ENCODE results near the gene GRK4.
"Not testable (repeated sequence)": the region's sequence is repeated elsewhere in the genome, so short reads cannot be mapped to it uniquely, and the experiment has no call there.

Gene GRK4

DNA sequence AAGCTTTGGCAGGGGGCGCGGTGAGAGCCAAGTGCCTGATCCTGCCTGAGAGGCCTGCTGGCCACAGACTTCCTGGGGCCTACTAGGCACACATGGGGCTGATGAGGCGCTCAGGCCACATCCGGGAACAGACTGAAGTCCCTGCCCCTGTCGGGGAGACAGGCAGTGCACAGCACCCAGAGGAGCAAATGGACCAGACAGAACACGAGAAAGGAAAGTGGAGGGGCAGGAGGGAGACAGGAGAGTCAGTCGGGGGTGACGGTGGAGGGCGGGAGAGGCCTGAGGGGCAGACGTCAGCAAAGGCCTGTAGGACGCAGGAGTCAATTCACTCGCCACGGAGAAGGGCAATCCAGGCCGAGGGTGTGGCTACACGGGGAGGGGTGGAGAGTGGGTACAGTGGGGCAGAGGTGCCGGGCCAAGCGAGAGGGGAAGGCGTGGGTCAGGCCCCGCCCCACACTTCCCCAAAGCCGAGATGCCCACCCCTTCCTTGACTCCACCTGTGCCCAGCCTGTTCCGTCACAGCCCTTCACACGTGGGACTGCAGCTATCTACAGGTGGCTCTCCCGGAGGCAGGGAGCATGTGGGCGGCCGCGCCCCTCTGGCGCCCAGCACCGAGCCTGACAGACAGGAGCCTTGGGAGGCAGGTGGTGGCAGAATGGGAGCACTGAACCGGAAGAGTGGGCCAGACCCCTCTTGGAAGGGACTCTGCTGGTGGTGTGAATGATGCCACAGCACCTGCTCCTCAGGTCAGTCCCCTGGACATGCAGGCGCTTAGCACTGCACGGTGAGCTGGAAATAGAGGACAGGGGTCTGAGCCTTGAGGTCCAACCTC is 20.6 kb upstream of the GRK4 start:
- no peak for DNase-seq

- no peak for DNase-seq
Observed at GRCh38 chr4:2943364-2944090, 19.8 kb upstream of the GRK4 start.

- DNase-seq, result no peak
Observed at GRCh38 chr4:2944091-2944482, 19.3 kb upstream of the GRK4 start.

- no peak for DNase-seq
Observed at GRCh38 chr4:2944586-2945526, 18.5 kb upstream of the GRK4 start.

GRCh38 chr4:2945619-2946604 is 17.5 kb upstream of the GRK4 start:
- not testable (repeated sequence) for DNase-seq

DNA sequence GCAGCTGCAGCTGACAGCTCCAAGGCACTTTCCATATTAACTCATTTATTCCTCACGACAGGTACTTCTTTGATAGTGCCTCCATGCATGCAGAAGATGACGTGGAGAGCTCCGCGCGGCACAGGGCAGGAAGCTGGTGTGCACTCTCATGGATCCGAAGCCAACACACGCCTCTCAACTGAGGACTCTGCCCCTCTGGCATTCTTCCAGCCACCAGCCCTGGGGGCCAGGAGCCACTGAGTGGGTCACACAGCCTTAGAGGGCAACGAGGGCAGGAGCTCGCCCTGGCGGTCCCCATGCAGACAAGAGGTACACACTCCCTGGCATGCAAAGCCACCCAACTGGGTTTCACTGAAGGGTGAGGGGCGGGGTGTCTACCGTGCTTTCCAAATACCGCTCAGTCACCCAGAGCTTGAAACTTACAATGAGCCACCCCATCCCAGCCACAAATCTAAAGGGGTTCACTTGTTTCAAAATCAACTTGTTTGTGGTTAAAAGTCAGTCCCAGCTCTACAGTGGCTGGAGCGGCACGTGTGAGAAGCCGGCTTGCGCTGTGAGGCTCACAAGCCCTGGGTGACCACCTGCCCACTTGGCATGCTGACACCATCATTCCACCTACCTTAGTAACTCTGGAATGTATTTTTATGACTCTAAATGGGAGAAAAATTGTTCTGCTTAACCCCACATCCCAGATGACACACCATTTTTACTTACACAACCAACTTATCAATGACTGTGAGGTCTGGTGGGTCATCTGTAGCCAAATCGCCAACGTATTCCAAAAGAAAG is 16.4 kb upstream of the GRK4 start:
- DNase-seq, result no peak

- DNase-seq, result no peak
Observed at GRCh38 chr4:2947926-2948325, 15.4 kb upstream of the GRK4 start.

- no peak for DNase-seq
Observed at GRCh38 chr4:2948895-2949781, 14.2 kb upstream of the GRK4 start.

DNA sequence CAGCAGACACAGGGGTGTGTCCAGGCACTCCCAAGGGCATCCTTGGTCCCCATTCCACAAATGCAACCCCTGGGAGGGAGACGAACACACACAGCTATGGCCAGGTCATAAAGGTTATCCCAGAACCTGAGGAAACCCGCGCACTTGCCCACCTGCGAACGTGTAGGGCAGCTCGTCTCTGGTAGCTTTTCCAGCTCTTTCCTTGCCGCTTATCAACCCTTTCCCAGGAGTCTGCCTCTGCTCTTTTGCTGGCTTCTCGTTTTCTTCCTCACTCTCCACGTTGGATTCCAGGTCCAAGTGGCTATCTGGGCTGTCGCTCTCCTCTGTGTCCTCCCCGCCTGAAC is 13.6 kb upstream of the GRK4 start:
- no peak for DNase-seq

DNA sequence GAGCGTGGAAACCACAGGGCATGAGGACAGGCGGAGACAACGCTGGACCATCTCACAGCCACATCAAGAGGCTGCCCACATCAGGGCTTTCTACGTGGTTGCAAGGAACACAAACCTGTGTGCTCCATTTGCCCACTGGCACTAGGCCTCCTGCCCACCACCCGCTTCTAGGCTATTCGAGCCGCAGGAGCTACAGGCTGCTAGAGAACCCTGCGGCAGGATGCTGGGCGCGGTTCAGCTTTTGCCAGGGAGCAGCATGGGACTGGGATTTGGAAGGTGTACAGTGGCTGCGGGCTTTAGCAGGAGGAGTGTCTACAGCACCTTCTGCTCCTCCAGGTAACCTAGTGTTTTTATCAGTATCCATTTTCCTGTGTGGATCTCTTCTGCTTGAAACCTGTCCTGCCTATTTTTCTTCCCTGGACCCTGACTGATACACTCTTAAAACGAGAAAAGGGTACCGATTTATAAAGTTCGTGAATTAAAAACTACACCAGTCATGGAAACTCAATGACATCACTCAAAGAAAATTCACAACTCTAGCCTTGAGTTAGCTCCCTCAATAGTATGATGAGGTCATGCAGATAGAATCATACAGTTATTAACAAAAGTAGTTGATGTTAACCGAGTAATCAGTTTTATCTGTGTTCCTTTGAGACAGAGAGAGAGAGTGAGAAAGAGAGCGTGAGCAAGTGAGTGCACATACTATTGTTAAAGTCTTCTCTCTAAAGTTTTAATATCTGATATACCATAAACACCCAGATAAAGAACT is 13.0 kb upstream of the GRK4 start:
- no peak for DNase-seq

DNA sequence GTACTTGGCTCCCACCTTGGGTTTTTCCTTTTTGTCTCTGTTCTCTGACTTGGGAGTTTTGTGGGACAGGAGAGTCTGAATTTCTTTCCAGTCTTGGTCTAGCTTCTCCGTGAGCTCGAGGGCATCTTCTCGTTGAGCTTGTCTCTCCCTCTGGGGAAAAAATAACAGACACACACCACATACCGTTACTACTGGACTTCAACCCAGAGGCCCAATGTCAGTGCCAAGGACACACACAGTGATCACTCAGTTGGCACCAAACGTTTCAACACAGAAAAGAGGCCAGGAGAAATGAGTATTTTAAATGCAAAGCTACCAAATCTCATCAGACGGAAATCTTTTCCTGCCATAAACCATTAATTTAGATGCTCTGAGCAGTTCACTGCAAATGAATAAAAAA is 9.9 kb upstream of the GRK4 start:
- no peak for DNase-seq

- no peak for DNase-seq
Observed at GRCh38 chr4:2954358-2955185, 8.8 kb upstream of the GRK4 start.

DNA sequence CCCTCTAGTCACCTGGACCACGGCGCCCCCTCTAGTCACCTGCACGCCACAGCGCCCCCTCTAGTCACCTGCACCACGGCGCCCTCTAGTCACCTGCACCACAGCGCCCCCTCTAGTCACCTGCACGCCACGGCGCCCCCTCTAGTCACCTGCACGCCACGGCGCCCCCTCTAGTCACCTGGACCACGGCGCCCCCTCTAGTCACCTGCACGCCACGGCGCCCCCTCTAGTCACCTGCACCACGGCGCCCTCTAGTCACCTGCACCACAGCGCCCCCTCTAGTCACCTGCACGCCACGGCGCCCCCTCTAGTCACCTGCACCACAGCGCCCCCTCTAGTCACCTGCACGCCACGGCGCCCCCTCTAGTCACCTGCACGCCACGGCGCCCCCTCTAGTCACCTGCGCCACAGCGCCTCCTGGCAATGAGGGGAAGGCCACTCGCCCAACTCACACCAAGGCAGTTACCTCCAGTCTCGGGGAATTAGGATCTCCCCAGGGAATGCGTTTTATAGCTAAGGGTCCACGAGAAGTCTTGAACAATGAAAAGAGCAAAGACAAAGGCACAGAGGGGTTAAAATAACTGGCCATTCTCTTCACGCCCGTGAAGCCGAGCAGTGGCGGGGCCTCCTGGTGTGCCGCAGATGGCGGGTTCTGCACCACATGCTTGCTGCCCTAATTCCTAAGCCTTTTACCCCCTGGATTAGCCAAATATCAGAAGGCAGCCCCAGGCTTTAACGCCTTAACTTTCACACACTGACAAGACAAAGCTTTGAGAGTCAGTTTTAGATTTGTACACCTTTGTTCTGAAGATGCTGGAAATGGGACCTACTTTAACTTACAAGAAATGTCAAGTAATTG is 8.0 kb upstream of the GRK4 start:
- DNase-seq, result not testable (repeated sequence)

DNA sequence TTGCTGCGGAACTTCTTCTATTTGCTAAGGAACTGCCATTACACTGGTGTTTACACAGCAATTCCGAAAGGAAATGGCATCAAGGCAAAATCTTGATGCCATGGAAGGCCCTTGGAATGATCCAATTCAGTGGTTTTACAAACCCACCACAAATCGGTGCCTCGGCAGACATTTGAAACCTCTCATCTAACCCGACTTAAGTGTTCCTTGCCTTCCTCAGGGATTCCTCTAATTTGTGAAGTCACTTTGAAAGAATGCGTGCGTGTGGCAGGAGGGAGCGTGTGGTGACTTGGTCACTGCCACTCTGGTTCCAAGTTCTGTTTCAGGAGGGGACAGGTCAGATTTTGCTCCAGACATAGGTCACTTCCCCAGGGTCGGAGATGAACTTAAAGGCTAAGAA is 4.9 kb upstream of the GRK4 start:
- DNase-seq, result no peak

DNA sequence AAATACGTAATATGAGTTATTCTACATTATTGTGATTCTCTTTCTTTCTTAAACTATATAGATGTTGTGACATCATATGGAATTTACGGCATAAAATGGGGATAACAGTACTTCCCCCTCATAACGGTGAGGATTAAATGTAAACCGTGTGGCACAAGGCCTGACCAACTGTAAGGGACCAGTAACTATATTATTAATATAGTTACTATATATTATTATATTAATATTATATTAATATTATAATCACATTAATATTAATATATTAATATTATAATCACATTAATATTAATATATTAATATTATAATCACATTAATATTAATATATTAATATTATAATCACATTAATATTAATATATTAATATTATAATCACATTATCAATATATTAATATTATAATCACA is 2.9 kb upstream of the GRK4 start:
- DNase-seq, result not testable (repeated sequence)

DNA sequence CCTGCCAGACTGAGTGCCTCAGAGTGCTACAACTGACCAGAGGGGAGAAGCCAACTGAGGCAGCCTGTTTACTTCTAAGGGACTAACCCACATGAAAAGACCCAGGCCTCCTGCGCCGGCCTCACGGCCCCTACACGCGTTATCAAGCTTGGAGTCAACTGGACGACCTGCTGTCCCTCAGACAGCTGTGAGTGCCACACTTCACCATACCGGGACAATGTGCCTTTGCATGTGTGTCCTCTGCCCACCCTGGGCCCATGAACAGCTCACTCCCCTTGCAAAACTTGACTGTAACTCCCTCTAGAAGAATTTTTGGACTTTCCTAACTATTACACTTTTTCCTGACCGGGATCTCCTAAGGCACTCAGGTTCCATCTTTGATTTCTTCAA is 2.0 kb upstream of the GRK4 start:
- no peak for DNase-seq

GRCh38 chr4:2961811-2962441 is 1.4 kb upstream of the GRK4 start:
- DNase-seq, result no peak

Data from NK-92 treated with Interleukin-12 subunit alpha and Interleukin-12 subunit beta, amount 100 ng/mL, for 24 hours (cell line).